Epithelial cell of esophagus (primary cell): ENCODE data around the gene OR4F16.
"Not testable (repeated sequence)": the region's sequence is repeated elsewhere in the genome, so short reads cannot be mapped to it uniquely, and the experiment has no call there.

Source experiments
- DNase-seq: peaks from one replicate; pipeline ENCODE4 v3.0.0; 2010; ENCODE audit warnings: low read depth
- H3K4me3 ChIP-seq: 2 replicates; pipeline ENCODE4 v1.5.1; 2011; ENCODE audit warnings: mild to moderate bottlenecking, low read length, control low read depth

The OR4F16 gene

GRCh38 chr1:686554-686953 lies at the start of gene OR4F16:
Gene OR4F16 (minus strand): TSS chr1:686654. CDS start chr1:686654, 0 bp downstream.
- H3K4me3 ChIP-seq, DNase-seq: not testable (repeated sequence)

- not testable (repeated sequence) for DNase-seq, H3K4me3 ChIP-seq
Measured at GRCh38 chr1:733649-734048, 47.2 kb upstream of the OR4F16 start.

GRCh38 chr1:727040-727439 lies 40.6 kb upstream of the OR4F16 start:
- not testable (repeated sequence) for H3K4me3 ChIP-seq, DNase-seq
